PC-9 (cell line): ENCODE measurements around the gene BCL2L14. TPM values are rescaled to one million over a fixed set of nuclear protein-coding genes. Genes with fewer than 3 reads are reported as not detected.
A peak's percentile ranks its signal among the peaks of the same experiment; 100 is the strongest.

Experiments
- BruUV-seq: library from RNA; stranded (reverse); fragments of 400-500 nt; replicated peaks from 2 replicates; lab custom pipeline; 2021; lab: Mats Ljungman, UMichigan
- CTCF ChIA-PET: fragments of 300-600 bp; sonication (Branson Sonifier 250); formaldehyde crosslinking; loops from one replicate; lab custom pipeline; 2022; ENCODE audit warnings: antibody characterized with exemption; lab: Charles Lee
- POLR2A ChIA-PET: fragments of 300-600 bp; sonication (Branson Sonifier 250); formaldehyde crosslinking; loops from one replicate; lab custom pipeline; 2022; ENCODE audit warnings: antibody characterized with exemption; ENCODE audit not compliant: unreplicated experiment; lab: Charles Lee
- DNase-seq, 2 experiments: peaks; one replicate each; pipeline versions ENCODE4 v3.0.0 to v3.0.0-alpha.2; 2015 to 2022; ENCODE audit warnings: mixed read lengths in 1 of 2
- H2AFZ ChIP-seq: fragments of 200-600 bp; sonication (generic); 2 replicates; pipeline ENCODE4 v1.8.1; 2017; ENCODE audit warnings: antibody characterized with exemption
- H3F3A ChIP-seq: fragments of 200-600 bp; sonication (generic); 2 replicates; pipeline ENCODE4 v1.8.1; 2017; ENCODE audit warnings: antibody characterized with exemption, mild to moderate bottlenecking, low read depth; ENCODE audit not compliant: insufficient read depth
- H3K27ac ChIP-seq: fragments of 200-600 bp; sonication (generic); 2 replicates; pipeline ENCODE4 v1.6.1; 2016; ENCODE audit warnings: mixed run types
- H3K27me3 ChIP-seq: fragments of 200-600 bp; sonication (generic); 2 replicates; pipeline ENCODE4 v1.6.1; 2016; ENCODE audit warnings: low read depth, mixed run types; ENCODE audit not compliant: insufficient read depth
- H3K36me3 ChIP-seq: fragments of 200-600 bp; sonication (generic); 2 replicates; pipeline ENCODE4 v1.6.1; 2016; ENCODE audit warnings: low read depth, mixed run types
- H3K4me1 ChIP-seq: fragments of 200-600 bp; sonication (generic); replicated peaks from 2 replicates; pipeline ENCODE4 v1.6.1; 2016; ENCODE audit warnings: mixed run types; ENCODE audit not compliant: insufficient read depth
- H3K4me2 ChIP-seq: fragments of 200-600 bp; sonication (generic); 2 replicates; pipeline ENCODE4 v1.6.1; 2017; ENCODE audit warnings: mixed run types
- H3K4me3 ChIP-seq: fragments of 200-600 bp; sonication (generic); 2 replicates; pipeline ENCODE4 v1.6.1; 2016; ENCODE audit warnings: mixed run types
- H3K79me2 ChIP-seq: fragments of 200-600 bp; sonication (generic); 2 replicates; pipeline ENCODE4 v1.6.1; 2017; ENCODE audit warnings: low read depth, mixed run types
- H3K9me2 ChIP-seq: fragments of 200-600 bp; sonication (generic); 2 replicates; pipeline ENCODE4 v1.8.1; 2017; ENCODE audit warnings: mild to moderate bottlenecking; ENCODE audit not compliant: insufficient read depth
- H3K9me3 ChIP-seq: fragments of 200-600 bp; sonication (generic); 2 replicates; pipeline ENCODE4 v1.8.1; 2016; ENCODE audit warnings: low read depth; ENCODE audit not compliant: insufficient read depth
- H4K20me1 ChIP-seq: fragments of 200-600 bp; sonication (generic); 2 replicates; pipeline ENCODE4 v1.8.1; 2017; ENCODE audit not compliant: insufficient read depth
- CTCF ChIP-seq: fragments of 200-600 bp; sonication (generic); conservative IDR thresholded peaks from 2 replicates; pipeline ENCODE4 v1.6.1; 2017; ENCODE audit warnings: mixed run types, antibody characterized with exemption, mild to moderate bottlenecking, moderate library complexity
- EZH2 ChIP-seq: fragments of 200-600 bp; sonication (generic); IDR thresholded peaks from 2 replicates; pipeline ENCODE4 v1.8.0; 2017; ENCODE audit warnings: antibody characterized with exemption, low read depth
- intact Hi-C: fragments of 100-400 bp; cut with micrococcal nuclease; formaldehyde crosslinking; loops from one replicate; pipeline ENCODE4 v1.10.0; 2022; ENCODE audit not compliant: unreplicated experiment
- total RNA-seq: library from RNA; stranded (reverse); gene quantifications from 2 replicates; pipeline ENCODE4 v1.2.3, GENCODE V29; 2021

BCL2L14 gene
- total RNA-seq, 1 experiment from 2014 or later: 6.0 TPM

GRCh38 chr12:12035229-12035628, 35.5 kb upstream of the BCL2L14 start:
- H3K4me3 ChIP-seq: no peak overlapping the region
- no peak overlapping the region for H2AFZ ChIP-seq
- TF ChIP-seq CTCF: no peak
- TF ChIP-seq EZH2: no peak
- intact Hi-C loops: no loop called here
- no peak overlapping the region for H3K4me2 ChIP-seq
- H3K9me3 ChIP-seq: no peaks in the 10 kb centered on the region
- H3F3A ChIP-seq: no peaks in the 10 kb centered on the region
- H3K27me3 ChIP-seq: no peaks in the 10 kb centered on the region
- H4K20me1 ChIP-seq: no peaks in the 10 kb centered on the region
- ChIA-PET POLR2A (no interaction called here), CTCF (interaction anchor here (0.6 to 1.2 kb wide), 2 partner anchors 149 to 482 kb away, joined by 3 to 18 read pairs; no protein-coding TSS in a partner anchor)
- H3K36me3 ChIP-seq: no peaks in the 10 kb centered on the region
- H3K27ac ChIP-seq: no peak overlapping the region
- BruUV-seq: no TSS peak
- H3K79me2 ChIP-seq: no peaks in the 10 kb centered on the region
- no peaks in the 10 kb centered on the region for H3K9me2 ChIP-seq
- H3K4me1 ChIP-seq: peaks cover 7% of the 10 kb centered on the region
- DNase-seq: peak in 1 of 2 experiments; percentile 48

GRCh38 chr12:12036901-12037300, 33.8 kb upstream of the BCL2L14 start:
- Histone ChIP-seq H3K79me2 (no peaks in the 10 kb centered on the region), H3K4me2 (no peak overlapping the region), H3K9me3 (no peaks in the 10 kb centered on the region), H3K36me3 (no peaks in the 10 kb centered on the region), H3K27me3 (no peaks in the 10 kb centered on the region), H3K9me2 (no peaks in the 10 kb centered on the region), H2AFZ (no peak overlapping the region), H4K20me1 (no peaks in the 10 kb centered on the region), H3K4me1 (peaks cover 7% of the 10 kb centered on the region), H3F3A (no peaks in the 10 kb centered on the region), H3K4me3 (no peak overlapping the region), H3K27ac (no peak overlapping the region)
- no peak for TF ChIP-seq EZH2
- no peak for TF ChIP-seq CTCF
- ChIA-PET CTCF (interaction anchor here (0.7 to 1.2 kb wide), 6 partner anchors 14 to 1266 kb away, joined by 3 to 4 read pairs (median 4); no protein-coding TSS in a partner anchor), POLR2A (no interaction called here)
- DNase-seq: no peak
- BruUV-seq: no TSS peak
- intact Hi-C loops: loop anchor here (2.0 kb wide), 1 partner anchor 296 kb away; no protein-coding TSS in a partner anchor

DNA sequence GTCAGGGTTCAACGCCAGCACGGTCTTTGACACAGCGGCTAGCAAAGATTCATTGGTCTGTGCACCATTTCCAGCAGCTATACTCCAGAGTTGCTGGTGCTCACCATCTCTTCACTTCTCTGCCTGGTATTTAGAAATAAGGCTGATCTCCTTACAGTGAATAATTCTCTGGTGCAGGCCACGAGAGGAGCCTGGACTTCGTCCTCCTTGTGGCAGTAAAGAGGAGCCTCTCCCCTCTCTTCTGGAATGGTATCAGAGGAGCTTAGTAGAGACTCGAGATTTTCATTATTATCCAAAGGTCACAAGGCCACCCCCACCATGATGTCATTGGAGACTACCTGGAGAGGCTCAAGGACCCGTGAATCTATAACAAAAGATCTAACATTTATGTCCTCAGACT, 30.8 kb upstream of the BCL2L14 start:
- CTCF ChIA-PET: no interaction called here

More for the DNA sequence above, 30.8 kb upstream of the BCL2L14 start:
- no peaks in the 10 kb centered on the region for H3K9me2 ChIP-seq
- no peaks in the 10 kb centered on the region for H3K27me3 ChIP-seq
- no peak overlapping the region for H3K4me3 ChIP-seq
- no peak for TF ChIP-seq EZH2
- no peak for TF ChIP-seq CTCF
- H3K36me3 ChIP-seq: no peaks in the 10 kb centered on the region
- H3K4me2 ChIP-seq: no peak overlapping the region
- no peak overlapping the region for H2AFZ ChIP-seq
- no TSS peak for BruUV-seq
- no peaks in the 10 kb centered on the region for H3F3A ChIP-seq
- intact Hi-C loops: no loop called here
- H3K4me1 ChIP-seq: no peaks in the 10 kb centered on the region
- no peaks in the 10 kb centered on the region for H3K9me3 ChIP-seq
- POLR2A ChIA-PET: no interaction called here
- H3K79me2 ChIP-seq: no peaks in the 10 kb centered on the region
- H4K20me1 ChIP-seq: no peaks in the 10 kb centered on the region
- DNase-seq: no peak
- no peak overlapping the region for H3K27ac ChIP-seq
